GM19467 (cell line): Measurements from ENCODE around the gene PPP1CA.

ENCODE experiments used
- ATAC-seq: cut with Tn5 transposase; IDR thresholded peaks from one replicate; pipeline ENCODE4 v1.9.1; 2021; ENCODE audit warnings: mild to moderate bottlenecking, moderate library complexity; ENCODE audit not compliant: unreplicated experiment

The PPP1CA gene

GRCh38 chr11:67418476-67419281 lies 17.0 kb upstream of the PPP1CA start:
- ATAC-seq, result no peak

GRCh38 chr11:67417425-67417824 lies 15.8 kb upstream of the PPP1CA start:
- ATAC-seq, result no peak

GRCh38 chr11:67416416-67417335 lies 15.0 kb upstream of the PPP1CA start:
- no peak for ATAC-seq

- no peak for ATAC-seq
These were observed 14.0 kb upstream of the PPP1CA start, which contains the start of gene CARNS1 for GRCh38 chr11:67415501-67416304. CARNS1 (plus strand) TSS chr11:67415678; CDS start chr11:67416200, 522 bp downstream.

- no peak for ATAC-seq
These were observed 11.7 kb upstream of the PPP1CA start for GRCh38 chr11:67413266-67413849.

- no peak for ATAC-seq
These were observed 11.0 kb upstream of the PPP1CA start for GRCh38 chr11:67412495-67413179.

GRCh38 chr11:67411785-67412152 lies 10.1 kb upstream of the PPP1CA start:
- ATAC-seq, result no peak

GRCh38 chr11:67410984-67411784 lies 9.5 kb upstream of the PPP1CA start:
- no peak for ATAC-seq

- no peak for ATAC-seq
These were observed 8.7 kb upstream of the PPP1CA start for GRCh38 chr11:67410369-67410831.

GRCh38 chr11:67409781-67410368 lies 8.2 kb upstream of the PPP1CA start:
- ATAC-seq, result no peak

GRCh38 chr11:67409261-67409666 lies 7.6 kb upstream of the PPP1CA start:
- no peak for ATAC-seq

- ATAC-seq, result no peak
These were observed 7.0 kb upstream of the PPP1CA start for GRCh38 chr11:67408437-67409200.

- ATAC-seq, result no peak
These were observed 6.1 kb upstream of the PPP1CA start for GRCh38 chr11:67407688-67408163.

GRCh38 chr11:67406969-67407687 lies 5.5 kb upstream of the PPP1CA start:
- no peak for ATAC-seq

- ATAC-seq, result no peak
These were observed 4.8 kb upstream of the PPP1CA start for GRCh38 chr11:67406420-67406968.

- ATAC-seq, result no peak
These were observed 4.2 kb upstream of the PPP1CA start for GRCh38 chr11:67405688-67406339.
